ENCODE results near the gene GCNA.

GRCh38 chrX:71629467-71629866, 51.2 kb downstream of the GCNA start:
- TF ChIP-seq POLR2A (IDR thresholded peaks at IDR 0.05) = no peak
- TF ChIP-seq, protein P1, sequence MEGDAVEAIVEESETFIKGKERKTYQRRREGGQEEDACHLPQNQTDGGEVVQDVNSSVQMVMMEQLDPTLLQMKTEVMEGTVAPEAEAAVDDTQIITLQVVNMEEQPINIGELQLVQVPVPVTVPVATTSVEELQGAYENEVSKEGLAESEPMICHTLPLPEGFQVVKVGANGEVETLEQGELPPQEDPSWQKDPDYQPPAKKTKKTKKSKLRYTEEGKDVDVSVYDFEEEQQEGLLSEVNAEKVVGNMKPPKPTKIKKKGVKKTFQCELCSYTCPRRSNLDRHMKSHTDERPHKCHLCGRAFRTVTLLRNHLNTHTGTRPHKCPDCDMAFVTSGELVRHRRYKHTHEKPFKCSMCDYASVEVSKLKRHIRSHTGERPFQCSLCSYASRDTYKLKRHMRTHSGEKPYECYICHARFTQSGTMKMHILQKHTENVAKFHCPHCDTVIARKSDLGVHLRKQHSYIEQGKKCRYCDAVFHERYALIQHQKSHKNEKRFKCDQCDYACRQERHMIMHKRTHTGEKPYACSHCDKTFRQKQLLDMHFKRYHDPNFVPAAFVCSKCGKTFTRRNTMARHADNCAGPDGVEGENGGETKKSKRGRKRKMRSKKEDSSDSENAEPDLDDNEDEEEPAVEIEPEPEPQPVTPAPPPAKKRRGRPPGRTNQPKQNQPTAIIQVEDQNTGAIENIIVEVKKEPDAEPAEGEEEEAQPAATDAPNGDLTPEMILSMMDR (IDR thresholded peaks at IDR 0.05) = no peak

All from heart left ventricle (tissue), 13 donors.